ENCODE data around the gene MT1H.
"Not testable (repeated sequence)": the region's sequence is repeated elsewhere in the genome, so short reads cannot be mapped to it uniquely, and the experiment has no call there.

The MT1H gene

DNA sequence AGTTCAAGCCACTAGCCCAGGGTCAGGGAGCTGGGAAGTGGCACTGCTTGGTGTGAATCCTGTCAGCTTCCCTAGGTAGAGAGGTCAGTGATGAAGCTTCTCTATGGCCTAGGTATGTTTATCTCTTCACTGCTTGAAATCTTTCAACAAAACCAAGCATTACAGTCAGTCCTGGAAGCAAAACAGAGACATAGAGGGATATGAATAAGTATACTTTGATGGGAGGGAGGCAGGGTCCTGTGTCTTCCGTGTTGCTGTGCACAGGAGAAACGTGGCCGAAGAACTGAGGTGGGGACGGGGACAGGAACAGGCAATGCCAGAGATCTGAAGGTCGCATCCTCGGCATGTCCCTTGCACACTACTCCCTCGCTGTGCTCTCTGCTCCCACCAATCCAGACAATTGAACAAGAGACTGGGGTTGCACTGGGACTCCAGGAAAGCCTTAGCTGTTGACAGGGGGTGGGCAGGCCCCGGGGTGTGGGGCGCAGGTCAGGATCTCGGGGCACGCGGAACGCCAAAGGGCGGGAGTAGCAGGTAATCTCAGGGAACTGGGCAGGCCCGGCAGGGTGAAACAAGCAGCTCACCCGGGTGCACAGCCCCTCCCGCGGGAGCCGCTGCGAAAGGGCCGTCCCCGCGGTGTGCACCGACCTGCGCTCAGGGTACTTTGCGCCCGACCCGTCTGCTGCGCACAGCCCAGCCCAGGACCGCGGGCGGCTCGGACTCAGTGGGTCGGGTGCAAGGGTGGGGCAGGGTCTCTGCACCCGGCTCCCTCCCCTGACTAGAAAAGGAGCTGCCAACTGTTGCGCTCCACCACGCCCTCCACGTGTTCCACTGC is at the start of gene MT1H:
TSS of gene MT1H (plus strand) at position 810 of the 835 bp plus-strand sequence. CDS start 71 bp downstream, outside the sequence.
- no peak for DNase-seq (ENCODE audit: low spot score)

- DNase-seq (ENCODE audit: low spot score): no peak
Measured at GRCh38 chr16:56620339-56620897, 49.2 kb upstream of the MT1H start.

GRCh38 chr16:56621665-56622445 is 47.8 kb upstream of the MT1H start:
- not testable (repeated sequence) for DNase-seq (ENCODE audit: low spot score)

DNA sequence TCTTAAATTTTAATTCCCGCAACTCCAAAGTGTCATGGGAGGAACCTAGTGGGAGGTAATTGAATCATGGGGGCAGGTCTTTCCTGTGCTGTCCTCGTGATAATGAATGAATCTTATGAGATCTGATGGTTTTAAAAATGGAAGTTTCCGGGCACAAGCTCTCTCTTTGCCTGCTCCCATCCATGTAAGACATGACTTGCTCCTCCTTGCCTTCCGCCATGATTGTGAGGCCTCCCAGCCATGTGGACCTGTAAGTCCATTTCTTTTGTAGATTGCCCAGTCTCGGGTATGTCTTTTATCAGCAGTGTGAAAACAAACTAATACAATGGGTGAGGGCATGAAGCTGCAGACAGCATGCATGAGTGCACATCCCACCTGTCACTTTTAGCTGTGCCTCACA is 46.4 kb upstream of the MT1H start:
- not testable (repeated sequence) for DNase-seq (ENCODE audit: low spot score)

GRCh38 chr16:56623637-56624036 is 46.0 kb upstream of the MT1H start:
- DNase-seq (ENCODE audit: low spot score): no peak

GRCh38 chr16:56625140-56625942 is 44.3 kb upstream of the MT1H start, which contains the start of gene MT1E:
Gene MT1E (plus strand): TSS chr16:56625781. CDS start chr16:56625852, 71 bp downstream.
- peak; percentile 94 for DNase-seq (ENCODE audit: low spot score)

- DNase-seq (ENCODE audit: low spot score): peak; percentile 67
Measured at GRCh38 chr16:56625943-56626654, 43.5 kb upstream of the MT1H start.

DNA sequence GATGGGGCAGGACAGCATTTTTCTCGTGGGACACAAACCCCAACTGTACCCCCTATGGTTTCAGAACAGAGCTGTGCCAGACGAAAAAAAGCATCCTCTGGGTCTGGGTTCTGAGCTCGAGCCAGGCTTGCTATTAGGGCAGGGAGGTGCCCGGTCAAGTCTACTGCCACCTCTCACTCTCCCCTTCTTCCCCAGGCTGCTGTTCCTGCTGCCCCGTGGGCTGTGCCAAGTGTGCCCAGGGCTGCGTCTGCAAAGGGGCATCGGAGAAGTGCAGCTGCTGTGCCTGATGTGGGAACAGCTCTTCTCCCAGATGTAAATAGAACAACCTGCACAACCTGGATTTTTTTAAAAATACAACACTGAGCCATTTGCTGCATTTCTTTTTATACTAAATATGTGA is 42.9 kb upstream of the MT1H start:
- no peak for DNase-seq (ENCODE audit: low spot score)

DNA sequence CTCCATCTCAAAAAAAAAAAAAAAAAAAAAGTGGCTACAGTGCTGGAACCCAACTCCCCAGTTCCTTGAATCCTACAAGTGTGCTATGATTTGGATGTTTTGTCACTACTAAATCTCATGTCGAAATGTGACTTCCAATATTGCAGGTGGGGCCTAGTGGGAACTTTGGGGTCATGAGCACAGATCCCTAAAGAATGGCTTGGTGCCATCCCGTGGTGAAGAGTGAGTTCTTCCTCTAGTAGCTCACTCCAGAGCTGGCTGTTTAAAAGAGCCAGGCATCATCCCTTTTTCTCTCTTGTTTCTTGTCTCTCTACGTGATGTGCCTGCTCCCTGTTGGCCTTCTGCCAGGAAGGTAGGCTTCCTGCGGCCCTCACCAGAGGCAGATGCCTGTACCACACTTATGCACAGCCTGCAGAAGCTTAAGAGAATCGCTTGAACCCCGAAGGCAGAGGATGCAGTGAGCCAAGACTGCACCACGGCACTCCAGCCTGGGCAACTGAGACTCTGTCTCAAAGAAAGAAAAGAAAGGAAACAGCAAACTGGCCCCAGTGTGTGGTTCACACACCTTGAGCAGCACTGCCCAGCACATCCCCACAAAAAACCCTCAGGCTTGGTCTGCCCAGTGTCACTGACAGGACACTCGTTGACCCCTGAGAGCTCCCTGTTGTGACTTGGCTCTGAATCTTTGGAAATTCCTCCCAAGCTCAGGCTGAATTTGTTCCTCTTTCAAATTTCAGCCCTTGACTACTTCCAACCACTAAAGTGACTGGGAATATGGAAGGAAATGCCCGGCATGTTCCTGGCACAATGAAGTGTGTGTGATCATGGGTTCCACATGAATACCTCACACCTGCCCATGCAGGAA is 40.9 kb upstream of the MT1H start:
- no peak for DNase-seq (ENCODE audit: low spot score)

- DNase-seq (ENCODE audit: low spot score): no peak
Measured at GRCh38 chr16:56629531-56629930, 40.1 kb upstream of the MT1H start.

DNA sequence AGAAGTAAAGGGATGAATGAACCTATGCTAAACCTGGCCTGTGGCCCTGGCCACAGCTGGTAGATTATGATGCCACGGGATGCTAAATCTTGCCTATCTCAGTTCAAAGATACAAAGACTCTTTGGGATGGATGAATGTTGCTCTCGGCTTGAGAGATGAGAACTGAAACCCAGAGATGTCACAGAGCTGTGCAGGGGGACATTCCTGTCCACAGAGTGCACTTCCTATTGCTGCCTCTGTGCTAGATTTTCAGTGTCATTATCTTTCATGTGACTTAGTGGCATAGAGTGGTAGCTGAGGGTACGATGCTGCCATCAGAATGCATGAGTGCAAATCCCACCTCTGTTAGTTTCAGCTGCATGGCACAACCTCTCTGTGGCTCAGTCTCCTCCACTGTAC is 39.5 kb upstream of the MT1H start:
- no peak for DNase-seq (ENCODE audit: low spot score)

GRCh38 chr16:56631197-56631596 is 38.4 kb upstream of the MT1H start:
- no peak for DNase-seq (ENCODE audit: low spot score)

DNA sequence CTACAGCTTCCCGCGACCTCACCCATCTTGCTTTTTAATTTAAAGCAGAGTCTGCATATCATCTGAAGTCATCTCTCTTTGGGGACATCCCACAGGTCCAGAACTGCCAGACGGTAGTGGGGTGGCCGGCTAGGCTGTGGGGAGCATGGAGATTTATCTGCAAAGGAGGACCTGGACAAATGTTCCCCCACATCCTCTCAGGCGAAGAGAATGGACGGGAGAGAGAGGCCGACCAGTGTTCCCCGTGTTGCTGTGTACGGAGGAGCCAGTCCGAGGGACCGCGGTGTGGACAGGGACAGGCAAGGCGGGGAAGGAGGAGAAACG is 37.8 kb upstream of the MT1H start:
- peak; percentile 34 for DNase-seq (ENCODE audit: low spot score)

GRCh38 chr16:56632156-56632847 is 37.3 kb upstream of the MT1H start, which contains the start of gene MT1M:
Gene MT1M (plus strand): TSS chr16:56632659. CDS start chr16:56632732, 73 bp downstream.
- DNase-seq (ENCODE audit: low spot score): peak; percentile 64

GRCh38 chr16:56632848-56633365 is 36.7 kb upstream of the MT1H start:
- DNase-seq (ENCODE audit: low spot score): no peak

DNA sequence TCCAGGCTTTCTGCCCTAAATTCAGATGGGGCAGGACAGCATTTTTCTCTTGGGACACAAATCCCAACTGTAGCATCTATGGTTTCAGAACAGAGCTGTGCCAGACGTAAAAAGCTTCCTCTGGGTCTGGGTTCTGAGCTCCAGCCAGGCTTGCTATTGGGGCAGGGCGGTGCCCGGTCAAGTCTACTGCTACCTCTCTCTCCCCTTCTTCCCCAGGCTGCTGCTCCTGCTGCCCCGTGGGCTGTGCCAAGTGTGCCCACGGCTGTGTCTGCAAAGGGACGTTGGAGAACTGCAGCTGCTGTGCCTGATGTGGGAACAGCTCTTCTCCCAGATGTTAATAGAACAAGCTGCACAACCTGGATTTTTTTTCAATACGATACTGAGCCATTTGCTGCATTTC is 36.1 kb upstream of the MT1H start:
- no peak for DNase-seq (ENCODE audit: low spot score)

- no peak for DNase-seq (ENCODE audit: low spot score)
Measured at GRCh38 chr16:56634715-56635440, 34.7 kb upstream of the MT1H start.

DNA sequence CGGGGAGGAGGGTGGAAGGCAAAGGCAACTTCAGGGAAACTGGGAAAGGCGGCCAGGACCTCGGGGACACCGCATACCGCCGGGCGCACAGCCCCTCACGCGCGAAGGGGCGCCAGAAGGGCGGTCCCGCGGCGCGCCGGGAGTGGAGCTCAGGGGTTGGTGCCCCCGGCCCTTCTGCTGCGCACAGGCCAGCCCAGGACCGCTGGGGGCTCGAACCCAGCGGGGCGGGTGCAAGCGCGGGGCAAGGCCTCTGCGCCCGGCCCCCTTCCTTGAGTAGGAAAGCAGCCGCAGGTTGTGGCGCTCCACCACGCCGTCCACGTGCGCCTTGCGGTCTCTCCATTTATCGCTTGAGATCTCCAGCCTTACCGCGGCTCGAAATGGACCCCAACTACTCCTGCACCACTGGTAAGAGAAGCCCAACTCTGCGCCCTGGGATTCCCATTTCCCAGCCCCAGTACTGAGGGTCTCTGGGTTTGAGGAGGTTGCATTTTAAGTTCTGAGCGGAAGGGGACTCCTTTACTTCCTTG is 34.1 kb upstream of the MT1H start:
- no peak for DNase-seq (ENCODE audit: low spot score)
